ENCODE data around the gene LCN6. TPM values are rescaled to one million over a fixed set of nuclear protein-coding genes. Genes with fewer than 3 reads are reported as not detected.
"Not testable (repeated sequence)": the region's sequence is repeated elsewhere in the genome, so short reads cannot be mapped to it uniquely, and the experiment has no call there.

The LCN6 gene
- total RNA-seq, 2 experiments from 2014 or later, result not detected

DNA sequence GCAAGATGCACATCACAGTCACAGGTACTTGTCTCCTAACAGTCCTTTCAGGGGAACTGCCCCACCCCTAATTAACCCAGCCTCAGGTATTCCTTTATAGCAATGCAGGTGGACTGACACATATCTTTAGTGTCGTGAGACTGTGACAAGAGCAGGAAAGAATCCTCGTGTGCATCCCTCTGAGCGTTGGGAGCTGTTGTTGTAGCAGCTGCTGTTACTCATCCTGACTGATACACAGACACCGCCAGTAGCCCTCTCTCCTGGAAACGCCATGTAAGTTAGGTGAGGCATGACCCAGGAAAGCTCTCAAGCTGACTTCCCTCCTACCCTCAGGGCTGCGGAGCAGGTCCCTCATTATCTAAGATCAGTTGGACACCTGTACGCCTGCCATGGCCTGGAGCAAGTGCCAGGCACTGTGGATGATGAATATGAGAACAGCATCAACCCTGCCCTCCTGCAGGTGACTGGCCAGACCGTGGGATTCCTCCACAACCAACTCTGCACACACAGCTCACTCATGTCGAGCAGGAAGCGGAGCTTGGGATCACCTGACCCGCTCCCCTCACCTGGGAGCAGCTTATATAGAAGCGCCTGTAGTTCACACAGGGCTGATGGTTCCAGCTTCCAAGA lies 26.2 kb upstream of the LCN6 start:
- no peaks in the 10 kb centered on the region for H3K36me3 Mint-ChIP-seq (ENCODE audit: low read depth)
- no peak overlapping the region for H3K27ac Mint-ChIP-seq
- H3K9me3 Mint-ChIP-seq, result peaks cover 8% of the 10 kb centered on the region
- CTCF ChIA-PET, result interaction anchor here (1.1 kb wide), 1 partner anchor 145 kb away, joined by 3 read pairs; no protein-coding TSS in a partner anchor
- H3K27me3 Mint-ChIP-seq, result peaks cover 20% of the 10 kb centered on the region
- H3K4me3 Mint-ChIP-seq, result no peak overlapping the region
- no peak for DNase-seq
- no peaks in the 10 kb centered on the region for H3K4me1 Mint-ChIP-seq
- POLR2A ChIA-PET, result no interaction called here

DNA sequence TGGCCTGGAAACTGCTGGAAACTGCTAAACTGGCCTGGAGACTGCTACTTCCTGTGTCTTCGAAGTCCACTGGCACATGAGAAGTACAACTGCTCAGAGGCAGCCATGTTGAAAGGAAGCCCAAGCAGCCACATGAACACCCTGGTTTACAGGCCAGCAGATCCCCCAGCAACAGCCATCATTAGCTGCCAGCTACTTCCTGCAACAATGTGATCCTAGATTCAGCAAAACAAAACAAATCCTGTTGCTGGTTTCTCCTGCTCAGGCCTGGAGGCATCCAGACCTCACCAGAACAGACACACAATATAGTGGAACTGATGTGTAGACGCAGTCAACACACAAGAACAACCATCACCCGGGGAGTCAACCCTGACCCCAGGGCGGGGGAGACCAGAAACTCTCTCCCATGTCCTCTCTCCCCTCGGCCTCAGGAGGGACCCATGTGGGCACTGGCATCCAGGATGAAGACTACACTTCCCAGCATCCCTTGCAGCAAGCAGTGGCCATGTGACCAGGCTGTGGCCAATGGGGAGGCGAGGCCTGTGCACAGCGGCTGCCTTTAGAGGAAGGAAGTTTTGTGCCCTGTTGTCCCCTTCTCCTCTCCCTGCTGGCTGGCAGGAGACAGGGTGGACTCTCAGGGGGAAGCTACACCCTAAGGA lies 25.2 kb upstream of the LCN6 start:
- H3K4me3 Mint-ChIP-seq, result no peak overlapping the region
- POLR2A ChIA-PET, result no interaction called here
- H3K27ac Mint-ChIP-seq, result no peak overlapping the region
- CTCF ChIA-PET, result no interaction called here
- no peak for DNase-seq
- H3K9me3 Mint-ChIP-seq, result peaks cover 8% of the 10 kb centered on the region
- H3K4me1 Mint-ChIP-seq, result no peaks in the 10 kb centered on the region
- H3K36me3 Mint-ChIP-seq (ENCODE audit: low read depth), result no peaks in the 10 kb centered on the region
- peaks cover 13% of the 10 kb centered on the region for H3K27me3 Mint-ChIP-seq

DNA sequence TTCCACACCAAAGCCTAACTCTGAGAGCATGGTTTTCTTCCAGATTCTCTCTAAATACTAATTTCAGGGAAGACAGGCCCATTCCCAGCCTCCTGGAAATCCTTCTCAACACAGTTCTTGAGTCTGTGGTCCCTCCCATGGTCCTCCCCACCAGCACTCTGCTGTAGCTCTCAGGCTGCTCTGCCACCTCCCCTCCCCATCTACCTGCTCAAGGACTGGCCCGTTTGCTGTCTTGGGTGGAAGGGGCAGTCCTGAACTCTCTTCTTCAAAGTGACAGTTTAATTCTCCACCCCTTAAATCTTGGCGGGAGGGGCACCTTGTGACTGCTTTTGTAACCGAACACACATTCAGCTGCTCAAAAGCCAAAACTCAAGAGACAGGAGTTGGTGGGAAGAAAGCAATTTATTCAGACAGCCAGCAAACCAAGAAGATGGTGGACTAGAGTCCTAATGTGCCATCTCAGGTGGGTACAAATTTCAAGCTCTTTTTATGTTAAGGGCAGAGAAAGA lies 23.6 kb upstream of the LCN6 start:
- POLR2A ChIA-PET, result no interaction called here
- Mint-ChIP-seq H3K4me1 (no peaks in the 10 kb centered on the region), H3K27ac (no peak overlapping the region), H3K36me3 (ENCODE audit: low read depth) (no peaks in the 10 kb centered on the region), H3K27me3 (peaks cover 8% of the 10 kb centered on the region), H3K4me3 (no peak overlapping the region), H3K9me3 (peaks cover 8% of the 10 kb centered on the region)
- no peak for DNase-seq
- CTCF ChIA-PET, result interaction anchor here (1.0 to 1.5 kb wide), 2 partner anchors 14 to 15 kb away, joined by 3 to 4 read pairs; partner anchors contain the start of gene LCN8

DNA sequence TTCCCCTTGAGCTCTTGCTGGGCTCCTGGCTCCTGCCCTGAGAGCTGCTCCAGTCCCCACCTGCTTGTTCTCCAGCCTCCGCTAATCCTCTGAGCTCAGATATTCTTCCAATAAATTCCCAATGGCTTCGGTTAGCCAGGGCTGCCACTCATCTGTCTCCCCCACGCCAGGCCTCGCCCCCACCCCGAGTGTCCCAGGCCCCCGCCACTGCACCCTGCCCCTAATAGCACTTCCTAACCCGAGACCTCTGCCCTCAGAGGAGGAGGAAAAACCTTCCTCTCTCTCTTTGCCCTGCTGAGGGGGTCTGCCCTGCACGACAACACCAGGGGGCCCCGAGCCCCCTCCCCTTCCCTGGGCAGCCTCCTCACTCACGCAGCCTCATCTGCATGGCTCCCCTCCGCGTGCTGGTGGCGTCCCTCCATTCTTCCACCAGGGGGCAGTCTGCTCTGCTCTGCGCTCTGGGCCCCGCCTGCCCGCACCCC lies 21.4 kb upstream of the LCN6 start:
- POLR2A ChIA-PET, result no interaction called here
- peaks cover 8% of the 10 kb centered on the region for H3K9me3 Mint-ChIP-seq
- DNase-seq, result peak; percentile 58
- CTCF ChIA-PET, result interaction anchor here (0.7 to 1.5 kb wide), 3 partner anchors 8 to 23 kb away, joined by 3 to 4 read pairs (median 3); no protein-coding TSS in a partner anchor
- H3K36me3 Mint-ChIP-seq (ENCODE audit: low read depth), result no peaks in the 10 kb centered on the region
- H3K4me1 Mint-ChIP-seq, result peaks cover 5% of the 10 kb centered on the region
- no peak overlapping the region for H3K27ac Mint-ChIP-seq
- H3K27me3 Mint-ChIP-seq, result peaks cover 8% of the 10 kb centered on the region
- no peak overlapping the region for H3K4me3 Mint-ChIP-seq

DNA sequence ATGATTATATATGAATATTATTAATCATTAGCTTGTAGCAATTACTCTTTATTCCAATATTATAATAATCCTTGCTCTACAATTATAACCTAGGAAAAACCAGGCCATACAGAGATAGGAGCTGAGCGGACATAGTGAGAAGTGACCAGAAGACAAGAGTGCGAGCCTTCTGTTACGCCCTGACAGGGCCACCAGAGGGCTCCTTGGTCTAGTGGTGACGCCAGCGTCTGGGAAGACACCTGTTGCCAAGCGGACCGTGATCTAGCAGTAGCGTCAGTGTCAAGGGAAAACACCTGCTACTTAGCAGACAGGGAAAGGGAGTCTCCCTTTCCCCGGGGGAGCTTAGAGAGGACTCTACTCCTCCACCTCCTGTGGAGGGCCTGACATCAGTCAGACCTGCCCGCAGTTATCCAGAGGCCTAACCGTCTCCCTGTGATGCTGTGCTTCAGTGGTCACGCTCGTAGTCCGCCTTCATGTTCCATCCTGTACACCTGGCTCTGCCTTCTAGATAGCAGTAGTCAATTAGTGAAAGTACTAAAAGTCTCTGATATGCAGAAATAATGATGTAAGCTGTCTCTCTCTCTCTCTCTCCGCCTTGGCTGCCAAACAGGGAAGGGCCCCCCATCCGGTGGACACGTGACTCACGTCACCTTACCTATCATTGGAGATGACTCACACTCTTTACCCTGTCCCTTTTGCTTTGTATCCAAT lies 18.2 kb upstream of the LCN6 start:
- peak; percentile 58 for DNase-seq
- H3K36me3 Mint-ChIP-seq (ENCODE audit: low read depth); H3K27me3 Mint-ChIP-seq; H3K4me3 Mint-ChIP-seq; H3K9me3 Mint-ChIP-seq; POLR2A ChIA-PET; H3K4me1 Mint-ChIP-seq: not testable (repeated sequence)
- H3K27ac Mint-ChIP-seq, result peak overlapping the region; percentile 42
- CTCF ChIA-PET, result interaction anchor here (0.9 to 1.4 kb wide), 3 partner anchors 10 to 41 kb away, joined by 3 to 4 read pairs (median 3); no protein-coding TSS in a partner anchor

DNA sequence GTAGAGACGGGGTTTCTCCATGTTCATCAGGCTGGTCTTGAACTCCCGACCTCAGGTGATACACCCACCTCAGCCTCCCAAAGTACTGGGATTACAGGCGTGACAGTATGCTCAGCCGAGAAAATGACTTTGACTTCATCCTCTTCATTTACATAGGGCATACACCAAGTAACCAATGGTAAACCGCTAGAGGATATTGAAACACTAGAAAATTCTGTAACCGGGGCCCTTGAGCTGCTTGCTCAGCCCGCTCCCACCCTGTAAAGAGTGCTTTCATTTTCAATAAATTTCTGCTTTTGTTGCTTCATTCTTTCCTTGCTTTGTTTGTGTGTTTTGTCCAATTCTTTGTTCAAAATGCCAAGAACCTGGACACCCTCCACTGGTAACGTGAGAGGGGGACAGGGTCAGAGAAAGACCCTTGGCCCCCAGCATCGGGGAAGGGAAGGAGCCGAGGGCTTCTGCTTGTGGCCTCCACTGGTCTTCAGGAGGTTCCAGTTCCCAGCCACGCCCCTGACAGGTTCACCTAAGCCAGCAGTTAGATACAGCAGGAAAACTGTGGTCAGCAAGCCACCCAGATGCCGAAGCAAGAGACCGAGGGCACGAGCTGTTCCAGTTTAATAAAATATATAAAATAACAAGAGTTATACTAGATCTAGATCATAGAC lies 17.6 kb upstream of the LCN6 start:
- DNase-seq, POLR2A ChIA-PET: not testable (repeated sequence)

DNA sequence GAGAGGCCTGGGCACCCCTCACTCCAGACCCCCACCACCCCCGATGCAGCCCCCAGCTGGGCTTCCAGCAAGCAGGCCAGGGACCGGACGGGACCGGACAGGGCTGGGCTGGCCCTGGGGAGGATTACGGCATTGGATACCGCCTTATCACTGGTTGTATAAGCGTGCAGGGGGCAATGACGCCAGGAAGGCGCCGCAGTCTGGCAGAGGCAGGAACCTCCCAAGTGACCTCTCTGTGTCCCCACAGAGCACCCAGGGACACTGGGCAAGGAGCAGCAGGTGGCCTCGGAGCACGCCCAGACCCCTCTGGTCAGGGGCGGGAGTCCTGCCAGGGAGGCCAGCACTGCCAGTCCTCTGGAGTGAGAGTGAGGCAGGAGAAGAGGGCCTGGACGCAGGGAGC lies 16.7 kb upstream of the LCN6 start:
- Mint-ChIP-seq H3K27ac (no peak overlapping the region), H3K36me3 (ENCODE audit: low read depth) (no peaks in the 10 kb centered on the region), H3K4me1 (peaks cover 5% of the 10 kb centered on the region), H3K9me3 (no peaks in the 10 kb centered on the region), H3K27me3 (peaks cover 8% of the 10 kb centered on the region), H3K4me3 (no peak overlapping the region)
- ChIA-PET CTCF (interaction anchor here (1.1 to 1.5 kb wide), 2 partner anchors 13 to 282 kb away, joined by 3 to 4 read pairs; no protein-coding TSS in a partner anchor), POLR2A (no interaction called here)
- DNase-seq, result no peak

More for the DNA sequence above, 17.6 kb upstream of the LCN6 start:
- H3K4me1 Mint-ChIP-seq; H3K27ac Mint-ChIP-seq; H3K36me3 Mint-ChIP-seq (ENCODE audit: low read depth); H3K4me3 Mint-ChIP-seq; H3K9me3 Mint-ChIP-seq; H3K27me3 Mint-ChIP-seq: not testable (repeated sequence)
- CTCF ChIA-PET, result interaction anchor here (1.1 to 1.4 kb wide), 3 partner anchors 12 to 41 kb away, joined by 3 to 4 read pairs (median 3); no protein-coding TSS in a partner anchor

DNA sequence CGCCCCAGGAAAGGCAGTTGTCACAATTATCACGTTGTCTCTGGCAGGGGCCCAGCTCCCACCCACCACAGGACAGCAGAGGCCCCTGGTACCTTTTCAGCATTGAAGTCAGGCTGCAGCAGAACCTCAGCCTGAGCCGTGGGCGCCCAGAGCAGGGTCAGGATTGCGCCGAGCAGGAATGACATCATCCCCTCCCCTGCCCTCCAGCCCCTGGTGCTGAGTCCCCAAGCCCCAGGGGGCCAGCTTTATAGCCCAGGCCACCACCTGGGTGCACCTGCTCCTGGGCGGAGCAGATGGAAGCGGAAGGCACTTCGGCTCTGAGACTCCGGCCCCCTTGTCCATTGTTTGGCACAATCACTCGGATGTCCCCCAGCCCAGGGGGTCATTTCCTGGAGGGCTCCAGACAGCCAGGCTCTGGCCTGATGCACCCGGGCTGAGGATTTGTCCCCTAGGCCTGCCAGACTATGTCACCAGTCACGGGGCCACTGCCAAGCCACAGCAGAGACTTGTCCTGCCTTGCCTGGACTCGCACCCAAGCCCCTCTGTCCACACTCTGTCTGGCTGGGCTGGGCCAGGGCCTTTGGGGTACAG lies 16.1 kb upstream of the LCN6 start, which contains the start of gene LCN15:
LCN15 (minus strand) TSS at position 218 of the 591 bp plus-strand sequence; CDS start at position 188, 30 bp downstream.
- Mint-ChIP-seq H3K4me3 (no peak within 1 kb of the TSS), H3K27me3 (peaks cover 6% of the 10 kb centered on the region), H3K9me3 (no peaks in the 10 kb centered on the region), H3K27ac (no peak within 1 kb of the TSS), H3K4me1 (peaks cover 5% of the 10 kb centered on the region), H3K36me3 (ENCODE audit: low read depth) (no peaks in the 10 kb centered on the region)
- ChIA-PET POLR2A (interaction anchor here (0.5 kb wide), 1 partner anchor 402 kb away, joined by 3 read pairs; no protein-coding TSS in a partner anchor), CTCF (interaction anchor here (1.1 to 1.5 kb wide), 2 partner anchors 13 to 283 kb away, joined by 3 to 4 read pairs; no protein-coding TSS in a partner anchor)
- DNase-seq, result no peak

DNA sequence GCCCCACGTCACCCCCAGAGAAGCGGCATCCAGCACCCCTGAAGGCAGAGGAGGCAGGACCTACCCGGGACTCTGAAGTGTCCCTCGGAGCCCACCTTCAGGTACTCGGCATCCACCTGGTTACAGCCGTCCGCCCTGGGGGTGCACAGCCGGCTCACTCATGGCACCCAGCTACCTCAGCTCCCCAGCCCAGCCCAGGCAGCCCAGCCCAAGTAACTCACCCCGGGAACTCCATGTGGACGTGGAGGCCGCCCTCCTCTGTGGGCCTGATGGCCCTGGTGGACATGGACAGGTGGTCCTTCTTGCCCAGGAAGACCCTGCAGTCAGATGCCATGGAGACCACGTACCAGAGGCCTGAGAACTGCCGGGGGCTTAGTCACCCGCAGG lies 15.3 kb upstream of the LCN6 start:
- no peak overlapping the region for H3K4me3 Mint-ChIP-seq
- H3K9me3 Mint-ChIP-seq, result no peaks in the 10 kb centered on the region
- no peaks in the 10 kb centered on the region for H3K36me3 Mint-ChIP-seq (ENCODE audit: low read depth)
- H3K27me3 Mint-ChIP-seq, result peaks cover 6% of the 10 kb centered on the region
- POLR2A ChIA-PET, result no interaction called here
- H3K27ac Mint-ChIP-seq, result no peak overlapping the region
- H3K4me1 Mint-ChIP-seq, result peaks cover 5% of the 10 kb centered on the region
- DNase-seq, result no peak
- CTCF ChIA-PET, result interaction anchor here (1.5 kb wide), 1 partner anchor 283 kb away, joined by 4 read pairs; no protein-coding TSS in a partner anchor

DNA sequence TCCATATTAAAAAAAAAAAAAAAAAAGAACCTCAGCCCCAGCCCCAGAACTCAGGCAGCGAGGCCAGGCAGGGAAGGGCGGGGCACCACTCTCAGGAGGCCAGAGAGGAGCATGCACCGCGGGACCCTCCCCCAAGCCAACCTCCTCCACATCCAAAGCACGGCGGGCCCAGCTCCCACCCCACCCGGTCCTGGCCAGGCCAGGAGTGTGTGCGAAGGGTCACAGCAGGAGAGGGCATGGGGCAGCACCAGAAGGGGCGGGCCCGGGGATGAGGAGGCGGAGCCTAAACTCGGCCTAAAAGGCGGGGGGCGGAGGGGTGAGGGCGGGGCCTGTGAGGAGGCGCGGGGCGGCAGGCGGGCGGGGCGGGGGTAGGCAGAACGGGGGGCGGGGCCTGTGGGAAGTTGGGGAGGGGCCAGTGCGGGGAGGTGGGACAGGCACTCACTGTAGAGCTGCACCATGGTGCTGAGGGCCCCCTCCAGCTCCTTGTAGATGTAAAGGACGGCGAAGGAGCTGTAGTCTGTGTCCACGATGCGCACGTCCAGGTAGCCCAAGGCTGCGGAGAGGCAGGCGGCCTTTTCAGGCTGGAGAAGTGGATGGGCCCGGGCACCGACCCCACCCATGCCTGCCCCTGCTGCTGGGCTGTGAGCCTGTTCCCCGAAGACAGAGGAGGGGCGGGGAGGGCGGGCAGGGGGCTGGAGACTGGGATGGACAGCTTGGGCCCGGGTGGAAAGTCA lies 14.8 kb upstream of the LCN6 start:
- peaks cover 5% of the 10 kb centered on the region for H3K4me1 Mint-ChIP-seq
- H3K36me3 Mint-ChIP-seq (ENCODE audit: low read depth), result no peaks in the 10 kb centered on the region
- DNase-seq, result peak; percentile 43
- H3K4me3 Mint-ChIP-seq, result no peak overlapping the region
- H3K27me3 Mint-ChIP-seq, result peaks cover 6% of the 10 kb centered on the region
- POLR2A ChIA-PET, result no interaction called here
- H3K27ac Mint-ChIP-seq, result no peak overlapping the region
- CTCF ChIA-PET, result interaction anchor here (1.4 kb wide), 1 partner anchor 15 kb away, joined by 4 read pairs; no protein-coding TSS in a partner anchor
- no peaks in the 10 kb centered on the region for H3K9me3 Mint-ChIP-seq

DNA sequence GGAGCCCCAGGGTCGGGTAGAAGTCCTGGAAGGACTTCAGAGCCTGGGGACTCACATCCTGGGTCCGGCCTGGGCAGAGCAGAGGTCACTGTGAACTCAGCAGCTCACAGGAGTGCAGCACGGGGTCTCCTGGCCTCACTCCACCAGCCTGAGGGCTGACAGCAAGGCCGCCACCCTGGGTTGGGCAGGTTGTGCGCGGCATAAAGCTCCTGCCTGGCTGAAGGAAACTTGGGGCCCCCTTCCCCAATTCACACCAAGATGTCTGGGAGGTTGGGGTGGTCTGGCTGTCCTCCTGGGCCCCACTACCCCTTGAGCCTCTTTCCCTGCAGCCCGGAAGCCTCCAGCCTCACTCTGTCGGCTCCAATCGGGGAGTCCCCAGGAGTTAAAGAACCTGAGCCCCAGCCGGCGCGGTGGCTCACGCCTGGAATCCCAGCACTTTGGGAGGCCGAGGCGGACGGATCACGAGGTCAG lies 13.9 kb upstream of the LCN6 start:
- Mint-ChIP-seq H3K36me3 (ENCODE audit: low read depth) (no peaks in the 10 kb centered on the region), H3K27ac (no peak overlapping the region), H3K4me3 (no peak overlapping the region), H3K4me1 (peaks cover 5% of the 10 kb centered on the region), H3K27me3 (no peaks in the 10 kb centered on the region), H3K9me3 (no peaks in the 10 kb centered on the region)
- POLR2A ChIA-PET, result no interaction called here
- no peak for DNase-seq
- CTCF ChIA-PET, result interaction anchor here (1.4 kb wide), 1 partner anchor 16 kb away, joined by 4 read pairs; no protein-coding TSS in a partner anchor
